Measurements from ENCODE around the gene CCDC172.
A peak's percentile ranks its signal among the peaks of the same experiment; 100 is the strongest.

CCDC172 gene

GRCh38 chr10:116306847-116307246, 17.4 kb upstream of the CCDC172 start:
- CTCF ChIA-PET: no interaction called here
- POLR2A ChIA-PET: no interaction called here
- DNase-seq (ENCODE audit: extremely low spot score): no peak
- no peak for TF ChIP-seq FOXA1 (IDR thresholded peaks at IDR 0.05)
- no peak for TF ChIP-seq FOXK2 (IDR thresholded peaks at IDR 0.05)
- no peak for TF ChIP-seq FOXM1 (IDR thresholded peaks at IDR 0.05; ENCODE audit: borderline replicate concordance)
- no peak for TF ChIP-seq NFRKB (IDR thresholded peaks at IDR 0.05)
- TF ChIP-seq SP1 (IDR thresholded peaks at IDR 0.05): no peak
- no peak for TF ChIP-seq ELF4 (IDR thresholded peaks at IDR 0.05)
- TF ChIP-seq LEF1 (IDR thresholded peaks at IDR 0.05; ENCODE audit: borderline replicate concordance): no peak
- TF ChIP-seq ZNF384 (IDR thresholded peaks at IDR 0.05): no peak
- no peak for TF ChIP-seq TARDBP (IDR thresholded peaks at IDR 0.05)
- no peak for TF ChIP-seq PKNOX1 (IDR thresholded peaks at IDR 0.05)
- TF ChIP-seq L3MBTL2 (conservative IDR thresholded peaks at IDR 0.05): no peak
- TF ChIP-seq ARNT (IDR thresholded peaks at IDR 0.05): no peak
- TF ChIP-seq SUZ12 (IDR thresholded peaks at IDR 0.05): no peak

DNA sequence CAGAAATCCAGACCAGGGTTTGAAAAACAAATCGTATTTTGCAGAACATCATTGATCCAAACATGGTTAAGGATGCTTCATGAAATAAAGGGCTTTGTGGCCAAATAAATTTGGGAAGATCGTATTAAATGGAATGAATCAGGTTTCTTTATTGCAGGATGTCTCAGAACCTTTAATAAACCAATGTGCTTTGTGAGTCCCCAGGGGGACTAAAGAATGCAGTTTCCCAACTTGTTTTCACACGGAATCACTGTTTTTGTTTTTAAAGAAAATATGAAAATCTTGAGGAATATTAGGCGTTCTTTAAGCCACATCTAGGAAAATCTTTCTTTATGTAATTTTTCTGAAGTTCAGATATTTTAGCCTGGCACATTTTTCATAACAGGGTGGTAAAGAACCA, 16.8 kb upstream of the CCDC172 start:
- no peak for DNase-seq (ENCODE audit: extremely low spot score)
- CTCF ChIA-PET: no interaction called here
- POLR2A ChIA-PET: no interaction called here
- TF ChIP-seq L3MBTL2 (conservative IDR thresholded peaks at IDR 0.05) (no peak), FOXK2 (IDR thresholded peaks at IDR 0.05) (no peak), FOXM1 (IDR thresholded peaks at IDR 0.05; ENCODE audit: borderline replicate concordance) (no peak), NFRKB (IDR thresholded peaks at IDR 0.05) (no peak), FOXA1 (IDR thresholded peaks at IDR 0.05) (no peak), BHLHE40 (IDR thresholded peaks at IDR 0.05; ENCODE audit: borderline replicate concordance) (no peak), TARDBP (IDR thresholded peaks at IDR 0.05) (no peak), PKNOX1 (IDR thresholded peaks at IDR 0.05) (no peak), SP1 (IDR thresholded peaks at IDR 0.05) (no peak), ZNF384 (IDR thresholded peaks at IDR 0.05) (no peak)

DNA sequence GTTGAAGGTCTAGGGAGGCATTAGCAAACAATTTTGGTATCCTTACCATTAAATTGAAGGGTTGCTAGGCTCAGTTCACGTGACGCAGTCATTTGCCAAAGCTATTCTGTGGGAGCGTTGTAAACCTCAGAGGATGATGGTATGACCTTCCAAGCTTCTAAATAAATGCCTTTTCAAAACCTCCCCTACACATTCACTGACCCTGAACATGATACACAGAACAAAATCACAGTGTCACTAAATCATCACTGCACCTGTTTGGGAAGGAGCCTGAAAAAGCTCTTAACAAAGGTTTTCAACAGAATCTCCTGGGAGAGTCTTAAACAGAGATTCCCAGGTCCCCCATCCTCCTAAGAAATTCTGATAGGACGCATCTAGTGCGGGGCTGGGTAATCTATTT, 13.2 kb upstream of the CCDC172 start:
- POLR2A ChIA-PET: no interaction called here
- TF ChIP-seq NFRKB (IDR thresholded peaks at IDR 0.05) (no peak), L3MBTL2 (conservative IDR thresholded peaks at IDR 0.05) (no peak), FOXA1 (IDR thresholded peaks at IDR 0.05) (no peak), BHLHE40 (IDR thresholded peaks at IDR 0.05; ENCODE audit: borderline replicate concordance) (no peak), SP1 (IDR thresholded peaks at IDR 0.05) (no peak), CTBP1 (IDR thresholded peaks at IDR 0.05; ENCODE audit: borderline replicate concordance) (no peak), HDGF (IDR thresholded peaks at IDR 0.05; ENCODE audit: borderline replicate concordance) (no peak), ELF4 (IDR thresholded peaks at IDR 0.05) (no peak)
- CTCF ChIA-PET: no interaction called here
- DNase-seq (ENCODE audit: extremely low spot score): no peak

- TF ChIP-seq FOXK2 (IDR thresholded peaks at IDR 0.05) (no peak), BHLHE40 (IDR thresholded peaks at IDR 0.05; ENCODE audit: borderline replicate concordance) (no peak), CTBP1 (IDR thresholded peaks at IDR 0.05; ENCODE audit: borderline replicate concordance) (no peak), SP1 (IDR thresholded peaks at IDR 0.05) (no peak), HDGF (IDR thresholded peaks at IDR 0.05; ENCODE audit: borderline replicate concordance) (no peak), ELF4 (IDR thresholded peaks at IDR 0.05) (no peak)
- ChIA-PET POLR2A (no interaction called here), CTCF (no interaction called here)
- no peak for DNase-seq (ENCODE audit: extremely low spot score)
Measured at GRCh38 chr10:116311706-116312490, 12.3 kb upstream of the CCDC172 start.

DNA sequence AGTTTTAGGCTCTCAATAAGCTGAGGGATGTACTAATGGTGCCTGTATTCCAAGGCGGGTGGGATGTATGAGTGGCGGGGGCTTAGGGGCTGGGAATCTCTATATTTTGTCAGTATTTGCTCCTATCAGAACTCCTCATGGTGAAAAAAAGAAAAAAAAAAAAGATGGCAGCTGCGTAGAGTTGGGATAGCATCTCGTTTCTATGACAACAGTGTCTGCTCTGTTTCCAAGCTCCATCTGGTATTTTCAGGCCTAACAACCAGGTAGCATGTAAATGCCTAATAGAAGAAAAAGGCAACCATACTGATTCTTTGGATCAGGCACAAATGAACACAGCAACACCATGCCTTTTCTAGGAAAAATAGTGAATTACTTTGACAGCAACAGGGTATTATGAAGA, 11.7 kb upstream of the CCDC172 start:
- ChIA-PET POLR2A (no interaction called here), CTCF (interaction anchor here (0.6 kb wide), 1 partner anchor 329 kb away, joined by 3 read pairs; no protein-coding TSS in a partner anchor)
- TF ChIP-seq BHLHE40 (IDR thresholded peaks at IDR 0.05; ENCODE audit: borderline replicate concordance) (no peak), FOXM1 (IDR thresholded peaks at IDR 0.05; ENCODE audit: borderline replicate concordance) (no peak), CTBP1 (IDR thresholded peaks at IDR 0.05; ENCODE audit: borderline replicate concordance) (no peak), SP1 (IDR thresholded peaks at IDR 0.05) (no peak), ZNF384 (IDR thresholded peaks at IDR 0.05) (no peak), PKNOX1 (IDR thresholded peaks at IDR 0.05) (no peak), SUZ12 (IDR thresholded peaks at IDR 0.05) (no peak), FOXA1 (IDR thresholded peaks at IDR 0.05) (no peak), L3MBTL2 (conservative IDR thresholded peaks at IDR 0.05) (no peak), NFRKB (IDR thresholded peaks at IDR 0.05) (no peak), TARDBP (IDR thresholded peaks at IDR 0.05) (no peak), LEF1 (IDR thresholded peaks at IDR 0.05; ENCODE audit: borderline replicate concordance) (no peak), HDGF (IDR thresholded peaks at IDR 0.05; ENCODE audit: borderline replicate concordance) (no peak), FOXK2 (IDR thresholded peaks at IDR 0.05) (no peak), ELF4 (IDR thresholded peaks at IDR 0.05) (no peak), ARNT (IDR thresholded peaks at IDR 0.05) (no peak)
- no peak for DNase-seq (ENCODE audit: extremely low spot score)

DNA sequence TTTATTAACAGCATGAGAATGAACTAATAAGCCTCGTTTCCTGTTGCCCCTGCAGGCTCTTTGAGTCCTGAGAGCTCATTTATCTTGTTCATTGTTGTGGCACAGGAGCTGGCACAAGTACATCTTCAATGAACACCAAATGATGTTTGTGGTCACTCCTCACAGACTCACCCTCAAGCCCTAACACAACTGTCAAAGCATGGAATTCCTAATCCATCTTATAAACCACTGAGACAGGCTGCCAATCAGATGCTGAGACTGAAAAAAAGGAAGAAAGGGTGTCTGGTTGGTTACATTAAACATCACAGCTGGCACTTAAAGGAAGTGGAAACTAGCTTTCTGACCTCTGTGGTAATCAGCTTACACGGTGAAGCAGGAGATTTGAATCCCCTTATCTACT, 7.7 kb upstream of the CCDC172 start:
- POLR2A ChIA-PET: no interaction called here
- CTCF ChIA-PET: no interaction called here
- TF ChIP-seq PKNOX1 (IDR thresholded peaks at IDR 0.05): peak; percentile 29; the same call in 1 of the 2 replicates
- TF ChIP-seq SUZ12 (IDR thresholded peaks at IDR 0.05): no peak
- DNase-seq (ENCODE audit: extremely low spot score): no peak

All from HEK293T (cell line).